Mucosa of rectum (tissue), 2 donors: ENCODE results near the gene AMZ1.

ENCODE experiments used
- H3K27ac ChIP-seq, 2 donors: one replicate each; pipeline ENCODE4 v1.7.0; 2013; ENCODE audit warnings: inconsistent platforms in 2 of 2, low read depth in 2 of 2, low read length in 2 of 2
- H3K27me3 ChIP-seq, 2 donors: one replicate each; pipeline ENCODE4 v1.7.0; 2013; ENCODE audit warnings: low read length in 2 of 2; ENCODE audit not compliant: control insufficient read depth in 2 of 2, insufficient read depth in 2 of 2
- H3K36me3 ChIP-seq, 2 donors: one replicate each; pipeline ENCODE4 v1.7.0; 2013; ENCODE audit warnings: low read length in 2 of 2; ENCODE audit not compliant: control insufficient read depth in 2 of 2, insufficient read depth in 2 of 2
- H3K4me1 ChIP-seq, 2 donors: one replicate each; pipeline ENCODE4 v1.7.0; 2013; ENCODE audit warnings: low read length in 2 of 2, mild to moderate bottlenecking in 1 of 2; ENCODE audit not compliant: control insufficient read depth in 2 of 2, insufficient read depth in 2 of 2
- H3K4me3 ChIP-seq, 2 donors: one replicate each; pipeline ENCODE4 v1.7.0; 2013; ENCODE audit warnings: low read length in 2 of 2
- H3K9ac ChIP-seq, 2 donors: one replicate each; pipeline ENCODE4 v1.7.0; 2013; ENCODE audit warnings: low read length in 2 of 2, low read depth in 1 of 2, mild to moderate bottlenecking in 1 of 2
- H3K9me3 ChIP-seq, 2 donors: one replicate each; pipeline ENCODE4 v1.7.0; 2013; ENCODE audit warnings: low read length in 2 of 2; ENCODE audit not compliant: control insufficient read depth in 2 of 2
- donor health status: healthy.
- donor health status: Normal muscosa, but diverticular disease.

The AMZ1 gene

GRCh38 chr7:2687881-2688318 is at the start of gene AMZ1:
Gene AMZ1, plus strand, starts transcription at chr7:2688202. Its CDS starts 12,250 bp downstream, at chr7:2700452.
- Histone ChIP-seq H3K27ac (no peak within 1 kb of the TSS), H3K27me3 (peaks cover 34 to 49% of the 10 kb centered on the region in 2 donors), H3K9ac (no peak within 1 kb of the TSS), H3K36me3 (no peaks in the 10 kb centered on the region), H3K4me1 (peaks cover 0 to 7% of the 10 kb centered on the region in 2 donors), H3K9me3 (no peaks in the 10 kb centered on the region), H3K4me3 (no peak within 1 kb of the TSS)

GRCh38 chr7:2638224-2638991 is 49.6 kb upstream of the AMZ1 start:
- Histone ChIP-seq H3K4me3 (no peak overlapping the region), H3K4me1 (peaks cover 19 to 20% of the 10 kb centered on the region in 2 donors), H3K9me3 (no peaks in the 10 kb centered on the region), H3K36me3 (no peaks in the 10 kb centered on the region), H3K9ac (no peak overlapping the region), H3K27ac (peak overlapping the region; percentile 64 to 74), H3K27me3 (no peaks in the 10 kb centered on the region)

- no peak overlapping the region for H3K27ac ChIP-seq
- H3K36me3 ChIP-seq = no peaks in the 10 kb centered on the region
- H3K9ac ChIP-seq = no peak overlapping the region
- no peak overlapping the region for H3K4me3 ChIP-seq
- no peaks in the 10 kb centered on the region for H3K27me3 ChIP-seq
- no peaks in the 10 kb centered on the region for H3K9me3 ChIP-seq
- H3K4me1 ChIP-seq = peaks cover 11 to 14% of the 10 kb centered on the region in 2 donors
These were observed 48.8 kb upstream of the AMZ1 start for GRCh38 chr7:2639181-2639681.

- Histone ChIP-seq H3K4me3 (no peak overlapping the region), H3K9me3 (no peaks in the 10 kb centered on the region), H3K27me3 (no peaks in the 10 kb centered on the region), H3K9ac (no peak overlapping the region), H3K4me1 (peaks cover 13 to 15% of the 10 kb centered on the region in 2 donors), H3K36me3 (no peaks in the 10 kb centered on the region), H3K27ac (peak overlapping the region in 1 of 2 donors; percentile 67)
These were observed 48.1 kb upstream of the AMZ1 start for GRCh38 chr7:2639695-2640481.

GRCh38 chr7:2640482-2640830 is 47.5 kb upstream of the AMZ1 start:
- Histone ChIP-seq H3K27ac (peak overlapping the region in 1 of 2 donors; percentile 67), H3K36me3 (no peaks in the 10 kb centered on the region), H3K4me1 (peaks cover 13% of the 10 kb centered on the region in 2 donors), H3K27me3 (no peaks in the 10 kb centered on the region), H3K4me3 (no peak overlapping the region), H3K9me3 (no peaks in the 10 kb centered on the region), H3K9ac (no peak overlapping the region)

- no peaks in the 10 kb centered on the region for H3K27me3 ChIP-seq
- no peak overlapping the region for H3K9ac ChIP-seq
- H3K36me3 ChIP-seq = no peaks in the 10 kb centered on the region
- peak overlapping the region; percentile 57 to 67 for H3K27ac ChIP-seq
- H3K9me3 ChIP-seq = no peaks in the 10 kb centered on the region
- no peak overlapping the region for H3K4me3 ChIP-seq
- peaks cover 13% of the 10 kb centered on the region in 2 donors for H3K4me1 ChIP-seq
These were observed 47.1 kb upstream of the AMZ1 start for GRCh38 chr7:2640846-2641316.

GRCh38 chr7:2641406-2642393 is 46.3 kb upstream of the AMZ1 start:
- no peaks in the 10 kb centered on the region for H3K9me3 ChIP-seq
- no peak overlapping the region for H3K4me3 ChIP-seq
- H3K27me3 ChIP-seq = no peaks in the 10 kb centered on the region
- H3K4me1 ChIP-seq = peaks cover 13% of the 10 kb centered on the region in 2 donors
- peak overlapping the region; percentile 57 to 67 for H3K27ac ChIP-seq
- H3K36me3 ChIP-seq = no peaks in the 10 kb centered on the region
- peak overlapping the region in 1 of 2 donors; percentile 24 for H3K9ac ChIP-seq

- Histone ChIP-seq H3K27me3 (no peaks in the 10 kb centered on the region), H3K9ac (no peak overlapping the region), H3K4me1 (peaks cover 9 to 13% of the 10 kb centered on the region in 2 donors), H3K27ac (no peak overlapping the region), H3K36me3 (no peaks in the 10 kb centered on the region), H3K4me3 (no peak overlapping the region), H3K9me3 (no peaks in the 10 kb centered on the region)
These were observed 44.4 kb upstream of the AMZ1 start for GRCh38 chr7:2643386-2644219.

- Histone ChIP-seq H3K9ac (no peak overlapping the region), H3K36me3 (no peaks in the 10 kb centered on the region), H3K27me3 (no peaks in the 10 kb centered on the region), H3K4me1 (peaks cover 9 to 13% of the 10 kb centered on the region in 2 donors), H3K4me3 (no peak overlapping the region), H3K27ac (peak overlapping the region in 1 of 2 donors; percentile 4), H3K9me3 (no peaks in the 10 kb centered on the region)
These were observed 43.8 kb upstream of the AMZ1 start for GRCh38 chr7:2644220-2644561.
